RCC 7860 (cell line): ENCODE measurements around the gene USP2.

ENCODE experiments used
- DNase-seq: peaks from one replicate; pipeline ENCODE4 v3.0.0-alpha.2; 2015; ENCODE audit warnings: low spot score
- FAIRE-seq: peaks from 2 replicates; lab custom pipeline; 2012; peaks lifted over from hg19 to GRCh38; lab: Jason Lieb, UNC

Gene USP2

DNA sequence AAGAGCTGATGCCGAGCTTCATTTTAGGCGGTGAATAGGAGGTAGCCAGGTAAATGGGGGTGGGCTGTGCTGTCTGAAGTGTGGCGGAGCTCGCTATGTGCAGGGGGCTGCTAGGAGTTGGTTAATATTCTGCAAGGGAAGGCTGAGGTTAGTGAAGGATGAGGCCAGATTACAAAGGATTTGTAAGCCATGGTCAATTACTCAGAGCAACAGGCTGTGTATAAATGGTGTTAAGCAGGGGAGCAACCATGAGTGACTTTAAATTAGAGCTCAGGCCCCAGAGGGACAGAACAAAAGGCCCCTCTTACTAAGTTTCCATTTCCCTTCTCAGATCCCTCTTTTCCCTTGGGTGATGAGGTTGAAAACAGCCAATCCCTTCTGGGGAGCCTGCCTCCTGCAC lies 57.3 kb downstream of the USP2 start:
- FAIRE-seq = no peak
- no peak for DNase-seq

DNA sequence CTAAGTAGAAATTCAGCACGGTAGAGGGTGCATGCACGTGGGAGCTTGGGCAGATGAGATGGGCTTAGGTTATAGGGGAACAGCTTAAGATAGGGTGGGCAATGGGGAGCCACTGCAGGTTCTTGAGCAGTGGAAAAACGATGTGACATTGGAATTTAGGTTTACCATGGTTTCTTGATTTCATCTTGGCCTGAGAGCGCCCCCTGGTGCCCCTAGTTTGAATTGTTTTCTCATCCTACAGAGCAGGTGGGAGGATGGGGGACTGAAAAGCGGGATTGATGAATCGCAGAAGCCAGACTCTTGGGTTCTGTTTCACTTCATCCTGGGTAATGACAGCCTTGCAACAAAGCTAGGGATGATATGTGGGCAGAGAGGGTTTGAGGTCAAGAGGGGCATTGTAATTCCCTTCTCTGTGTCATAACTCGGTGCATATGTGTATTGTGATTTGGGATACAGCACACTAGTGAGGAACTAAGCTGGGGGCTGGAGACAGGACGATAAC lies 57.9 kb downstream of the USP2 start:
- FAIRE-seq = no peak
- DNase-seq = peak; percentile 28

GRCh38 chr11:119322921-119323531 lies 58.5 kb downstream of the USP2 start:
- no peak for DNase-seq
- FAIRE-seq = no peak

DNA sequence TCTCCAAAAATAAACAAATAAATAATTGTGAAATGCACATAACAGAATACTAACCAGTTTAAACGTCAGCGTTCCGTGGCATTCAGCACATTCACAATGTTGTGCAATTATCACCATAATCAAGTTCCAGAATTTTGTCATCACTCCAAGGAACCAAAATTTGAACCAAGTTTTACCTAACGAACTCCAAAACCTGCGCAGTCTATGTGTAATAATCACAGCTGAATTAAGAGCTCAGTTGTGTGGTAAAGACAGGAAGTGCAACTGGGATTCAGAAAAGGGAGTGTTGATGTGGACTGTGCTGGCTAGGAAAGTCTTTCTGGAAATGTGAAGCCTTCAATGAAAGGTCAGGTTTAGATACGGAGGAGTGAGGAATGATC lies 59.1 kb downstream of the USP2 start:
- DNase-seq = no peak
- no peak for FAIRE-seq

DNA sequence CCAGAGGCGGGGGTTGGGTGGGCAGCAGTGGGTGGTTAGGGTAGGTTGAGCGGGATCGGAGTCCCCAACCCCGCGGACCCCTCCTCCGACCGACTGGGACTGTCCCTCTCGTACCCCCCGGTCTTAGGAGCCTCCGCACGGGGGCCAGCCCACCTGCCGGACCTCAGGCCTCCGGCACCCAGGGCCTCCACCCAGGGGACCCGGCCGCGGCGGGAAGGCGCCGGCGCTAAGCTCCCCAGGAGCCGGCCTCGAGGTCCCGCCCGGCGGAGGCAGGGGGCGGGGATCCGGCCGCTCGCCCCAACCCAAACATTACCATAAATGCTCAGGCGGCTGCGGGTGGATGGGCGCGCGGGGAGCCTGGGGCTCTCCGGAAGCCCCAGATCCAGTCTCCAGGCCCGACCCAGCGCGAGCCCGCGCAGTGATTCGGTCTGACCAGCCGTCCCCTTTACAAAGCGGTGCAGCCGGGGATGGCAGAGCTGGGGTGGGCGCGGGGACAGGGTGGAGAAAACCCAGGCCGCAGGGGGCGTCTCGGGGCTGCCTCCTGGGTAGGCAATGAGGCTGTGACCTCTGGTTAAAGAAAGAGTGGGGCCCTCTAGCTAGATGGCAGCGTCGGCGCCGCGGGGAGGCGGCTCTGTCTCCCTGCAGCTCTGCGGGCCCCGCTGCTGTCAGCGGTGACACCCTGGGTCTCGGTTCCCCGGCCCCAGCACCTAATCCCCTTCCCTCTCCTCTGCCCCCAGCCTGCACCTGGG lies 60.5 kb downstream of the USP2 start:
- FAIRE-seq (no peak), DNase-seq (no peak)

- FAIRE-seq = no peak
- no peak for DNase-seq
These were observed 61.2 kb downstream of the USP2 start for GRCh38 chr11:119320240-119320775.

DNA sequence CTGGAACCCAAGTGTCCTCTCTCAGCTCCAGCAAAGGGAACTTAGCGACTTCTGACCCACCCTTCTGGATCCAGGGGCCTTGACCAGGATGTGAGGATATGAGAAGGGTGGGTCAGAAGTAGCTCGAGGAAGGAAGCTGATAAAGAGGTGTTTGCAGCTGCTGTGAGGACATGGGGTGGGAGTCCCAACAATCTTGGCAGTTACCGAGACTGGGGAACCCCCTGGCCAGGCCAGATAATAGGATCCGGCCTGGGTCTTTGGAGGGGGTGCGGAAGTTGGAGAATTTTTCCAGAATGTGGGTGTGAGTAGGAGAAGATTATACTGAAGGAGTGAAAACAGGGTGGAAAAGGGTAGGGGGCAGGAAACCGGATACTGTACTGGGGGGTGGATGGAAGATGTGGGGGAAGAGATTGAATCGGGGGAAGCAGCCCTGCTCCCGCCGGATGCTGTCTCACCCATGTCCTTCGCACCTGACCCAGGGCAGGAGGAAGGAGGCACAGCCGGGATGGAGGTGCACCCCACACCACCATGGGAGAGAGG lies 61.7 kb downstream of the USP2 start:
- DNase-seq (no peak), FAIRE-seq (no peak)

DNA sequence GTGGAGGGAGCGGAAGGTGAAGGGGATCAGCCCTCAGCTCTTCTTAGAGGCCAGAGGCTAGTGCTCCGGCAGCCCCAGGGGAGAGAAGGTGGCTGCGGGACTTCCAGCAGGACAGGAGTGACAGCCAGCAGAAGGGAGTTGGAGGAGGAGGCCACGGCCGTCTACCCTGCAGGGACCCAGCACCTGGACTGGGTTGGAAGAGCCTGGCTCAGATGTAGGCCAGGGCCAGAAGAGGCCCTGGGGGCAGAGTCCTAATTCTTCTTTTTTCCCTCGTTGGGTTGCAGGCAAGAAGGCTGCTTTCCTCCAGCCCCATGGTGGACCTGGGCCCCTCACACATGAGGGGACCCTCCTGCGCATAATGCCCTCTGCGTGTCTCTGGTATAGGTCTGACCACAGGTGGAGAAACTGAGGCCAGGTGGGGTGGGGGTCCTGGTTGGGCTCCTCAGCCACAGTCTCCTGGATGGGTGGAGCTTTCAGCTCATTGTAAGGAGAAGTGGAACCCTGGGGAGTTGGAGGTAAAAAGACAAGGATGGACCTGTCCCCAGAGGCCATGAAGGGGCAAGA lies 62.3 kb downstream of the USP2 start:
- no peak for FAIRE-seq
- DNase-seq = no peak

DNA sequence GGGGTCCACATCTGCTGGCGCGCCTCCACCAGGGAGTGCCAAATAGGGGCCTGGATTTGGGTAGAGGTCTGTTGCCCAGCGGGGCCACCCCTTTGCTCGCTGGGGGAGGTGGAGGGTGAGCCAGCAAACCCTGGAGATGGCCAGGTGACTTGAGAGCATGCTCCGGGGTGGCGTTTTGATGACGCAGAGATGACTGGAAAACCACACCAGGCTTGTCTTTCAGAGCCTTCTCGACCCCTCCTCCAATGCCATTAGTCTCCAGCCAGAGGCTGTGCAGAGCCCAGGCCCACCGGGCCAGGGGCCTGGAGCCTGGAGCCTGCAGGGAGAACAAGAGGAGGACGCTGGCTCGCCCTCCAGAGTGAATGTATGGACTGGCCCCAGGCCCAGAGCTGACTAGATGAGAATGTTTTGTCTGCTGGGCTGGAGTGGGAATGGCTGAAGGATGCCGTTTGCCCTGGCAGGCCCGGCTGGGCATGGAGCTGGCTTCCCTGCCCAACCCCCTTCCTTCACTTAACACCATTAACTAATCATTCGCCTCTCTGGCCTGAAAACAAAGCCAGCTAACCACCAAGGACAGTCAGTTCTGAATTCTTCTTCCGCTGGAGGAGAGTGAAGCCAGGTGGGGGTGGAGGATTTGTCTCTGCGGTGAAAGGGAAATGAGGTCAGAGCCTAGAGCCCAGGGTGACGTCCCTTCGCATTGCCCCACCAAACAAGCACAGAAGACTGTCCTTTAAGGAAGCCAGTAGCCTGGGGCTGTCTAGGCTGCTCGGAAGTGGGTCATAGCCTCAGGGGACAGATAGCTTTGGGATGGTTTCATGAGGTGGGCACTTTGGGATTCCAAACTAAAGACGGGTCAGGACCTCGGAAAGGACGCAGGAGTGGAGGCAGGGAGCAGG lies 63.0 kb downstream of the USP2 start:
- DNase-seq (peak; percentile 71), FAIRE-seq (no peak)

- DNase-seq (no peak), FAIRE-seq (no peak)
These were observed 63.8 kb downstream of the USP2 start for GRCh38 chr11:119317592-119318239.

DNA sequence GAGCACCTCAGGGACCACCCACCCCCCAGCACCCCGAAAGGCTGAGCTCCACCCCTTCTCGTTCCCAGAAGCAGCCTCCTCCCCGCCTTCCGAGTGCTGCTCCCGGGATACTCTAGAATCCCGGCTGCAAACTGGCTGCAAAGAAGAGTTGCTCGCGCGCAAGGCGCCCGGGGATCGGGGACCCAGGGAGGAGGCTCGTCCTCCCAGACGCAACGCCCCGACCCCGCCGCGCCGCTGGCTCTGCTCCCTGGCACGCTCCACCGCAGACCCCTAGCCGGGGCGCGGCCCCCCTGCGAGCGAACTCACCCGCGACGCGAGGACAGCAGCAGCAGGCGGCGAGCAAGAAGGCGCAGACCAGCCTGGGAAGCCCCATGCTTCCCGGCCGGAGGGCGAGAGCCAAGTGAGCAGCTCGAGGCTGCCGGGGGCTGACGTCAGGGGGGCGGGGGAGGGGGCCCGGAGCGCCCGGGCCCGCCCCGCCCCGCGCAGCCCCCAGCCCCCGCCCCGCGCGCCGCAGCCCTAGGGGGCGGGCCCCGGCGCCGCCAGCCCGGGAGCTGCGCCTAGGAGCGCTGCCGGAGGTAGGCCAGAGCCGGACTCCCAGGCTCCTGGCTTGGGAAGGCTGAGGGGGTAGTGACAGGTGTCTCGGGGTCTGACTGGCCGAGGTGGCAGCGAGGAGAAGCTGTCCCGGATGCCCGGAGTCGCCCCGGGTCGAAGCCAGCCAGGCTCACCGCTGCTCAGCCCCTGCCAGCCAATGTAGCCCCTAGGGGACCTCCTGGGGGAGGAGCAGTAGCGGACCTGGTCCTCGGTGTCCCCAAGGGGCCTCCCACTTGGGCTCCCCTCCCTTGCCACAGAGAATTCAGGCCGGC lies 64.5 kb downstream of the USP2 start, which contains the start of gene MCAM:
Gene MCAM, minus strand, starts transcription at position 402 of the 863 bp plus-strand sequence. Its CDS starts 29 bp downstream, at position 373.
- FAIRE-seq = no peak

GRCh38 chr11:119316016-119316728 lies 65.3 kb downstream of the USP2 start:
- DNase-seq (no peak), FAIRE-seq (no peak)

More for the DNA sequence above, 64.5 kb downstream of the USP2 start, which contains the start of gene MCAM:
- no peak for DNase-seq

DNA sequence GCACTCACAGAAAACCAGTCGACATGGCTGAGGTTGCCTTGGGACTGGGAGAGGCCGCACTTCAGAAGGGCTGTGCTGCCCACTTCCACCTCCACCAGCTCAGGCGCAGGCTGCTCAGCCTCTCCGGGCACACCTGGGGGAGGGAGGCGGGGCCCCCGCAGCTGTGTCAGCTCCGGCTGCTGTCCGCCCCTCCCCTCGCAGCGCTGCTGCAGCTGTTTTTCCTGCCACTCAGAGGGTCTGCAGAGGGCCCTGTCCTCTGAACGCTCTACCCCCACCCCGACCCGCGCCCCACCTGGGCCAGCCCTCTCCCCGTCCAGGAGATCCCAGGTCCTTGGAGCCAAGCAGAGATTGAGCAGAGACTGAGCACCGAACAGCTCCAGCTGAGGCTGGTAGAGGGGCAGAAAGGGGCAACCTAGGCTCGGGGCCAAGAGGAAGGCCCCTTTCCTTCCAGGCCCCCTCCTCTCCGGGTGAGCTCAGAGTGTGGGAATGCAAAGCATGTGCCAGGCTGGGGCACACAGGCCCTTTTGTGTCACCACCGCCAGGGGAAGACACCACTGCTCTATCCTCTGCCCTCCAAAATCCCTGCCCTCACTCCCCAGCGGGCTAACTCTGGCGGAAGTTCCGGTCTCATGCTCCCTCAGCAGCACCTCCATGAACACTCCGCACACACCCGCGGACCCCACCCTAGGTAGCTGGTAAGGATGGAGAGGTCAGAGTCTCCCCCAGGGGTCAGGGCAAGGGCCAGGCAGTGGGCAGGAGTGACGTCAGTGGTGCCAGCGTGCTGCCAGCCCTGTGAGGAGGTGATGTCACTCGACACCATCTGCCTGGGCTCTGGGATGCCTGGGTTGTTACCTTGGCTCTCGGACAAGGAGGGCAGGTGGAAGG lies 66.1 kb downstream of the USP2 start:
- FAIRE-seq (no peak), DNase-seq (peak; percentile 47)

- DNase-seq (no peak), FAIRE-seq (no peak)
These were observed 66.8 kb downstream of the USP2 start for GRCh38 chr11:119314726-119315125.

GRCh38 chr11:119310682-119311052 lies 70.8 kb downstream of the USP2 start:
- DNase-seq (no peak), FAIRE-seq (no peak)

- FAIRE-seq (no peak), DNase-seq (no peak)
These were observed 71.4 kb downstream of the USP2 start for GRCh38 chr11:119309953-119310681.

- FAIRE-seq = no peak
- no peak for DNase-seq
These were observed 72.1 kb downstream of the USP2 start for GRCh38 chr11:119309411-119309810.
